NCI-H2196 treated with DMSO at 0.1 percent for 48 hours (cell line): Measurements from ENCODE around the gene MOB3B.

ENCODE experiments used
- DNase-seq: peaks from one replicate; lab custom pipeline; 2025; ENCODE audit not compliant: unreplicated experiment; lab: John Stamatoyannopoulos, UW

The MOB3B gene

GRCh38 chr9:27394154-27394825, 135.3 kb downstream of the MOB3B start:
- DNase-seq, result no peak

GRCh38 chr9:27393054-27393846, 136.4 kb downstream of the MOB3B start:
- DNase-seq, result no peak

- no peak for DNase-seq
Measured at GRCh38 chr9:27392451-27392850, 137.2 kb downstream of the MOB3B start.

GRCh38 chr9:27391040-27391895, 138.3 kb downstream of the MOB3B start:
- no peak for DNase-seq

GRCh38 chr9:27388150-27388549, 141.5 kb downstream of the MOB3B start:
- DNase-seq, result no peak

GRCh38 chr9:27387722-27388121, 141.9 kb downstream of the MOB3B start:
- DNase-seq, result no peak

- DNase-seq, result no peak
Measured at GRCh38 chr9:27386571-27387091, 143.0 kb downstream of the MOB3B start.

GRCh38 chr9:27385606-27386322, 143.8 kb downstream of the MOB3B start:
- DNase-seq, result no peak

DNA sequence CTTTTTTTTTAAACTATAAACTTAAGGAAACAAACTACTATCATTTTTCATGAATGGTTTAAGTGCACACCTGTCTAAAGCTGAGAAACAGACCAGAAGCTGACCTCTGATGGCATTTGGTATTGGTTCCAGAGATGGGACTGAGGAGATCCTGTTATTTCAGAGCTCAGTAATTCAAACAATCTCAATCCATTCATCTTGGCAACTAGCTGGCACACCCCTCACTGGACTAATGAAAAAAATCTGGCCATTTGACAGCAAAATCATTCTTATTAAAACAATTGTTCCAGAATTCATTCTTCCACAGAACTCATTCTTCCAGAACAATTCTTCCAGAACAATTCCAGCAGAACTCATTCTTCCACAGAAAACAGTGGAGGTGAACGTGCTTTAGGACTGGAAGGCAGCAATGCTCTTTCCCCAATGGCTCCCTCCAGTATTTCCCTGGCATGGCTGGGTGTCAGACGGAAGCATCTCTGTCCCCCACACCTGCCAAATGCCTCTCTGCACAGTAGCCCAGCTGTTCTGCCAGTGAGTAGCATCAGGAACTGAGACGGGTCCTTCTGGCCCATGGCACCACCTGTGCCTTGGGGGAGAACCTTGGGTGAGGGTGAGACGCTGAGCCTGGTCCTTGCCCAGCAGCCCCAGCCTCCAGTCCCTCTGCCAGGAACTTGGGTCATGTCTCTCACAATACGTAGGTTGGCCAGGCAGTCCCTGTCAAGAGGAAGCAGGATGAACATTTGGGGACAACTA, 145.2 kb downstream of the MOB3B start:
- no peak for DNase-seq

- DNase-seq, result no peak
Measured at GRCh38 chr9:27383524-27383923, 146.1 kb downstream of the MOB3B start.

DNA sequence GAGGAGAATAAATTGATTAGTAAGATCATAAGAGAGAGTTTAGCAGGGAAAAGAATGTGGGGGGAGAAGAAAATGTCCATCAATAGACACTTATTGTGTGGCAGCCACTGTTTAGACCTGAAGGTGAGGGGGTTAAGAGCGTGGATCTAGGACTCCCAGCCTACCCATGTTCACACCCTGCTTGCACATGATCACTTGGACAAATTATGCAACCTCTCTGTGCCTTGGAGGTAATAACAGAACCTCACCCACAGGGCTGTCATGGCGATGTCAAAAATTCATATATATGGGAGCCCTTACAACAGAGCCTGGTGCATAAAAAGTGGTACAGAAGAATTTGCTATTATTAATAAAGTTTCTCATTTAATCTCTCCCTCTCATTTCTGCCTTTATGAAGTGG, 146.6 kb downstream of the MOB3B start:
- no peak for DNase-seq

DNA sequence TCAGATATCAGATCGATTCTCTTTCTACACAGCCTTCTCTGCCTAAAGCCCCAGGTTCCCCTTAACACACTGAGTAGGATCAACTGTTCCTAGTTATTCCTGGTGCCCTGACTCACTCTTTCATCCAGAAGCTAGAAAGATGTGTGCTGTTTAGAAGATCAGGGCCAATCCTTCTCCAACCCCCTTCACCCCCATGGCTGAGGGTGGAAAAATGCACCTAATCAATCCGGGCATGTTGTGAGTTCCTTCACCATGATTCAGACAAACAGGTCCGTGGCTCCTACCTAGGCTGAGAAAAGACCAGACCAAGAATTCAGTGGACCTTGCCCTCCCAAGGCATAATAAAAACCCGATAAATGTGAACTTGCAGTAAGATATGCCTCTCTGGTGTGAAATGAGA, 147.3 kb downstream of the MOB3B start:
- no peak for DNase-seq

- DNase-seq, result no peak
Measured at GRCh38 chr9:27379311-27380251, 150.0 kb downstream of the MOB3B start.

DNA sequence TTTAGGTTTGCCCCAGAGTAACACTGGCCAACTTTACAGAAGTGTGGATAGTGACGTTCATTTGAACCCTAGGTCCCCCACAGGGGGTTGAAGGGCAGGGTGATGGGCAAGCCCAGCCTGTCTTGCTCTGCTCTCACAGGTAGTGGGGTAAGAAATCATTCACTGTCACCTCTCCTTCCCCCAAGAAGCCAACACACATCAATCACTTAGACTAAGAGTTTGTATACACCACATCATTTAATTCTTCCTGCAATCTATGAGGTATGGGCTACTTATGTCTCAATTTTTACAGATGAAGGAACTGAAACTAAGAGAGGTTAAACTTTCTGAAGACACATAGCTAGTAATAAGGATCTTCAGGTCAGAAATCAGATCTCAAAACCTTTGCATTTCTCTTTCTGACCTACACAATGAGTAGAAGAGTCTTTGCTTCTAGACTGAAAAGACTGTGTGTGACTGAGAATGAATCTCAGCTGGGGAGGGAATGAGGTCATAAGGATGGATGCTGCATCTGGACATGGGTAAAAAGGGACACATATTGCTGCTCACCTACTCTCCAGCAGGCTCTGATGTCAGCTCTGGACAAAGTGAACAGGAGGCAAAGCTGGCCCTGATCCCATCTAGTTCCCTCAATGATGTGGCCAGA, 151.7 kb downstream of the MOB3B start:
- no peak for DNase-seq

- DNase-seq, result no peak
Measured at GRCh38 chr9:27377147-27377807, 152.3 kb downstream of the MOB3B start.

GRCh38 chr9:27373851-27374250, 155.8 kb downstream of the MOB3B start:
- no peak for DNase-seq

GRCh38 chr9:27372615-27373014, 157.0 kb downstream of the MOB3B start:
- no peak for DNase-seq

GRCh38 chr9:27371382-27371781, 158.2 kb downstream of the MOB3B start:
- DNase-seq, result no peak
